ENCODE measurements around the gene CETN2. TPM values are rescaled to one million over a fixed set of nuclear protein-coding genes. Genes with fewer than 3 reads are reported as not detected.

CETN2 gene
- total RNA-seq, 1 experiment from 2014 or later: 24.6 TPM

- no peak overlapping the region for H3K27ac ChIP-seq (ENCODE audit: insufficient read length, low read depth, low read length)
- Mint-ChIP-seq H3K36me3 (ENCODE audit: insufficient read depth in 1 of 3, low read depth in 3 of 3) (peaks cover 0 to 9% (median 8%) of the 10 kb centered on the region in 3 experiments; a peak in 3 of 7 replicates), H3K27me3 (ENCODE audit: low read depth) (peaks cover 16% of the 10 kb centered on the region), H3K4me3 (no peak overlapping the region), H3K9me3 (peaks cover 76 to 86% of the 10 kb centered on the region in 2 experiments), H3K4me1 (peaks cover 2 to 3% of the 10 kb centered on the region in 2 experiments), H3K27ac (no peak overlapping the region)
- no peak overlapping the region for H4K8ac ChIP-seq (replicated peaks; ENCODE audit: insufficient read length, low read depth, low read length)
- no peaks in the 10 kb centered on the region for H3K79me2 ChIP-seq (ENCODE audit: insufficient read depth, low read length)
- H3K27me3 ChIP-seq (ENCODE audit: insufficient read depth, low read length): no peaks in the 10 kb centered on the region
- no peaks in the 10 kb centered on the region for H4K20me1 ChIP-seq (ENCODE audit: control insufficient read depth, insufficient read depth, insufficient read length)
- no peak overlapping the region for H4K5ac ChIP-seq (ENCODE audit: insufficient read length, low read depth, low read length)
- H2AK5ac ChIP-seq (ENCODE audit: insufficient read length, low read length): no peak overlapping the region
- WGBS (ENCODE audit: extremely low coverage, insufficient read length, low lambda C conversion rate): no CpG with 5 or more reads among the region's 16 CpGs
- DNase-seq: no peak
- no peak overlapping the region for H3K56ac ChIP-seq (ENCODE audit: insufficient read length, low read depth, low read length)
- H3K14ac ChIP-seq (ENCODE audit: insufficient read depth, low read length): no peak overlapping the region
- no peaks in the 10 kb centered on the region for H3K4me1 ChIP-seq (ENCODE audit: insufficient read depth, low read length)
- no peak overlapping the region for H4K91ac ChIP-seq (ENCODE audit: insufficient read length, low read depth, low read length)
- no peak overlapping the region for H3K4ac ChIP-seq (ENCODE audit: low read depth, low read length)
- no peaks in the 10 kb centered on the region for H3K79me1 ChIP-seq (ENCODE audit: insufficient read depth, low read depth, low read length, poor library complexity, severe bottlenecking)
- H2BK15ac ChIP-seq (ENCODE audit: low read depth, low read length): no peak overlapping the region
- no peak for TF ChIP-seq CTCF (conservative IDR thresholded peaks at IDR 0.05)
- no peak overlapping the region for H3T11ph ChIP-seq (ENCODE audit: low read length)
- H3K4me2 ChIP-seq (ENCODE audit: insufficient read depth, insufficient read length, low read length): no peak overlapping the region
- no peak overlapping the region for H3K23ac ChIP-seq (ENCODE audit: insufficient read length, low read depth, low read length)
- H2BK20ac ChIP-seq (ENCODE audit: low read depth, low read length, poor library complexity, severe bottlenecking): no peak overlapping the region
- peaks cover 62% of the 10 kb centered on the region for H3K9me3 ChIP-seq (ENCODE audit: control insufficient read depth, low read depth, low read length)
- H3K23me2 ChIP-seq (ENCODE audit: insufficient read length, low read depth, low read length, poor library complexity, severe bottlenecking): no peaks in the 10 kb centered on the region
- H3K18ac ChIP-seq (ENCODE audit: insufficient read length, low read depth, low read length): no peak overlapping the region
- H2BK12ac ChIP-seq (ENCODE audit: insufficient read length, low read depth, low read length): no peak overlapping the region
- H3K9ac ChIP-seq (ENCODE audit: extremely low read depth, insufficient read length, low read length): no peak overlapping the region
- no peak overlapping the region for H2BK5ac ChIP-seq (ENCODE audit: insufficient read length, low read length)
- H2BK120ac ChIP-seq (ENCODE audit: low read depth, low read length, poor library complexity, severe bottlenecking): no peak overlapping the region
- no peak overlapping the region for H2AFZ ChIP-seq (ENCODE audit: low read length)
Observed at GRCh38 chrX:152878976-152879755, 48.6 kb upstream of the CETN2 start.
